A673 (cell line): ENCODE measurements around the gene SPAG8. TPM values are rescaled to one million over a fixed set of nuclear protein-coding genes. Genes with fewer than 3 reads are reported as not detected.

Experiments used
- BruUV-seq: library from RNA; stranded (reverse); fragments of 400-500 nt; replicated peaks from 2 replicates; lab custom pipeline; 2021; lab: Mats Ljungman, UMichigan
- CTCF ChIA-PET: fragments of 300-600 bp; sonication (Branson Sonifier 250); formaldehyde crosslinking; loops from one replicate; lab custom pipeline; 2022; ENCODE audit warnings: antibody characterized with exemption; lab: Charles Lee
- POLR2A ChIA-PET: fragments of 300-600 bp; sonication (Branson Sonifier 250); formaldehyde crosslinking; loops from one replicate; lab custom pipeline; 2022; ENCODE audit warnings: antibody characterized with exemption; ENCODE audit not compliant: low non-redundant PET; lab: Charles Lee
- DNase-seq: peaks from one replicate; pipeline ENCODE4 v3.0.0-alpha.2; 2015; ENCODE audit warnings: low spot score
- H3K27ac ChIP-seq: fragments of 200-600 bp; sonication (generic); 2 replicates; pipeline ENCODE4 v1.5.1; 2016; ENCODE audit warnings: mixed run types, low read depth, mild to moderate bottlenecking, mixed read lengths, antibody characterized with exemption, low read length; ENCODE audit not compliant: poor library complexity, severe bottlenecking
- H3K27me3 ChIP-seq: fragments of 200-600 bp; sonication (generic); replicated peaks from 2 replicates; pipeline ENCODE4 v1.6.1; 2017; ENCODE audit warnings: mixed run types, low read depth, mild to moderate bottlenecking, mixed read lengths, antibody characterized with exemption, low read length; ENCODE audit not compliant: insufficient read depth, poor library complexity
- H3K36me3 ChIP-seq: fragments of 200-600 bp; sonication (generic); 2 replicates; pipeline ENCODE4 v1.6.1; 2016; ENCODE audit warnings: mixed run types, mild to moderate bottlenecking, mixed read lengths, antibody characterized with exemption, low read length; ENCODE audit not compliant: insufficient read depth, poor library complexity, severe bottlenecking
- H3K4me1 ChIP-seq: fragments of 200-600 bp; sonication (generic); 2 replicates; pipeline ENCODE4 v1.6.1; 2017; ENCODE audit warnings: mixed run types, mild to moderate bottlenecking, mixed read lengths, antibody characterized with exemption, low read length; ENCODE audit not compliant: insufficient read depth, poor library complexity, severe bottlenecking
- H3K4me3 ChIP-seq: fragments of 200-600 bp; sonication (generic); 2 replicates; pipeline ENCODE4 v1.5.1; 2016; ENCODE audit warnings: low read depth, mixed run types, mild to moderate bottlenecking, mixed read lengths, low read length; ENCODE audit not compliant: poor library complexity, severe bottlenecking
- H3K9me3 ChIP-seq: fragments of 200-600 bp; sonication (generic); 2 replicates; pipeline ENCODE4 v1.6.1; 2016; ENCODE audit warnings: mixed run types, low read depth, mild to moderate bottlenecking, mixed read lengths, antibody characterized with exemption, low read length; ENCODE audit not compliant: poor library complexity, severe bottlenecking
- CTCF ChIP-seq: fragments of 300-800, 200-600 bp; sonication (generic); conservative IDR thresholded peaks from 2 replicates; pipeline ENCODE4 v1.5.1; 2017; ENCODE audit warnings: low read depth, mild to moderate bottlenecking, antibody characterized with exemption, low read length, moderate library complexity, mixed read lengths
- EZH2 ChIP-seq: fragments of 200-600 bp; sonication (generic); IDR thresholded peaks from 2 replicates; pipeline ENCODE4 v1.6.1; 2017; ENCODE audit warnings: borderline replicate concordance, low read depth, mild to moderate bottlenecking, mixed read lengths, antibody characterized with exemption, low read length; ENCODE audit not compliant: poor library complexity, severe bottlenecking
- intact Hi-C: fragments of 100-400 bp; cut with micrococcal nuclease; formaldehyde crosslinking; loops from one replicate; pipeline ENCODE4 v1.10.0; 2022; ENCODE audit not compliant: unreplicated experiment
- total RNA-seq: library from RNA; stranded (reverse); gene quantifications from 2 replicates; pipeline ENCODE4 v1.2.3, GENCODE V29; 2021

SPAG8 gene
- total RNA-seq, 1 experiment from 2014 or later = 1.4 TPM

- Histone ChIP-seq H3K27me3 (no peaks in the 10 kb centered on the region), H3K36me3 (no peaks in the 10 kb centered on the region), H3K9me3 (no peaks in the 10 kb centered on the region), H3K4me1 (no peaks in the 10 kb centered on the region), H3K4me3 (no peak overlapping the region), H3K27ac (no peak overlapping the region)
- no TSS peak for BruUV-seq
- DNase-seq = no peak
- no peak for TF ChIP-seq EZH2
- TF ChIP-seq CTCF = no peak
- intact Hi-C loops = no loop called here
- CTCF ChIA-PET = interaction anchor here (1.1 to 2.0 kb wide), 10 partner anchors 14 to 539 kb away, joined by 3 to 40 read pairs (median 5); no protein-coding TSS in a partner anchor
- POLR2A ChIA-PET = no interaction called here
Observed at GRCh38 chr9:35789541-35789940, 22.5 kb downstream of the SPAG8 start.

DNA sequence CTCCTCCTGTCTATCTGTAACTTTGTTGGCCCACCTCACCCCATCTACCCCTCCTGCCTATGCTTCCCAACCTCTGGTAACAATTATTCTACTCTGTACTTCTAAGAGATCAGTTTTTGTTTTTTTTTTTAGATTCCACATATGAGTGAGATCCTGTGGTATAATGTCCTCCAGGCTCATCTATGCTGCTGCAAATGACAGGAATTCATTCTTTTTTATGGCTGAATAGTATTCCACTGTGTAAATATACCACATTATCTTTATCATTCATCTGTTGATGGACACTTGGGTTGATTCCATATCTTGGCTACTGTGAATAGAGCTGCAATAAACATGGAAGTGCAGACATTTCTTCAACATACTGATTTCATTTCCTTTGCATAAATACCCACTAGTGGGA, 28.6 kb downstream of the SPAG8 start:
- POLR2A ChIA-PET = no interaction called here
- no peak for DNase-seq
- Histone ChIP-seq H3K27ac (no peak overlapping the region), H3K4me1 (no peaks in the 10 kb centered on the region), H3K4me3 (no peak overlapping the region), H3K9me3 (no peaks in the 10 kb centered on the region), H3K36me3 (no peaks in the 10 kb centered on the region), H3K27me3 (no peaks in the 10 kb centered on the region)
- CTCF ChIA-PET = no interaction called here
- TF ChIP-seq EZH2 (no peak), CTCF (no peak)
- intact Hi-C loops = no loop called here
- BruUV-seq = no TSS peak

DNA sequence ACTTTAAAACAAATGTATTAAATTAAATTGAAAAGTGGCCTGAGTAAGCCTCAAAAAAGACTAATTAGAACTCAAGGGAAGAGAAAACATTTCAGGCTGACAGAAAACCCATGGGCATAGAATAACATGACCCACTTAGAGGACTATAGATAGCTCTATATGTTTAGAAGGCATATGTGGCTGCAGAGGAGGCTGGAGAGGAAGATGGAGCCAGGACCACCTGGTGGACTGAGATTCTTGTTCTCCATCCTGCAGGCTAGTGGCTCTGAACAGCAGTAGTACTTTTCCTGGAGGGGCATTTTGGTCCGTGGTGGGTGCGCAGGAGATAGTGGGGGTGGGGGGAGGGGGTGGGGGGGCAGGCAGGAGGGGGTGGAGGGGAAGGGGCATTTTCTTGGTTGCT, 31.0 kb downstream of the SPAG8 start:
- Histone ChIP-seq H3K27ac (no peak overlapping the region), H3K9me3 (no peaks in the 10 kb centered on the region), H3K4me1 (no peaks in the 10 kb centered on the region), H3K4me3 (no peak overlapping the region), H3K27me3 (no peaks in the 10 kb centered on the region), H3K36me3 (no peaks in the 10 kb centered on the region)
- CTCF ChIA-PET = no interaction called here
- BruUV-seq = no TSS peak
- POLR2A ChIA-PET = no interaction called here
- no peak for TF ChIP-seq EZH2
- no peak for TF ChIP-seq CTCF
- no peak for DNase-seq
- intact Hi-C loops = no loop called here
